CD4-positive, alpha-beta T cell treated with Interleukin-6 at 100 ng/mL for 8 hours (primary cell): Measurements from ENCODE around the gene POLR3GL.
A peak's percentile ranks its signal among the peaks of the same experiment; 100 is the strongest.

Source experiments
- DNase-seq: peaks from one replicate; pipeline ENCODE4 v3.0.0-alpha.2; 2020; ENCODE audit warnings: mixed read lengths, low spot score

Gene POLR3GL

DNA sequence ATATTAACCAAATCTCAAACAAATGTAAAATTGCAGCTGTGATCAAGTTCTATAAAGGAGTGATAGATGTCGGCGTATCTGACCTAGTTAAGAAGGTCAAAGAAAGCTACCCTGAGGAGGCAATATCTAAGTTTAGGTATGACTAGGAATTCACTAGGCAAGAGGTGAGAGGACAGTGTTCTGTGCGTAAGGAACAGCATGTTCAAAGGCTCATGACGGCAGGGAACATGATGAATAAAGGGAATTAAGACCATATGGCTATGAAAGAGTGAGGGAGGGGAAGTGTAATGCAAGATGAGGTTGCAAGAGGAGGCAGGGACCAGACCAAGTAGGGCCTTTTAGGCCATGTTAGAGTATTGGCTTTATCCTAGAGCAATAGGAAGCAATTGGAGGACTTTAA is 15.3 kb upstream of the POLR3GL start:
- DNase-seq = no peak

DNA sequence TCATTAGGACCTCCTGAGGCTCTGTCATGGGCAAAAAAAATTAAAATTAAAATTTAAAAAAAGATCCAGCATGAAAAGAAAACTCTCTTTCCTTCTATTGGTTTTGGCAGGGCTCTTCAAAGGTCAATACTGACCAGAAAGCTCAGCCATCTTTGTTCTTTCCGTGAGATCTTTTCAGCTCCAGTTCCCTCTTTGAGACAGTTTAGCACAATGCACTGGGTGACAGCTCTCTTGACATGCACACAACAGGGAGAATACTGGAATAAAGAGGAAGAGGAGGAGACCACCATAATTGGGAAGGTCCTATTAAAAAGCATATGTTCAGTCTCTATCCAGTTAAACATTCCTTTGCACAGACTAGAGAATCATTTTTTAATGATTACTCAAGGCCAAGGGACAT is 13.0 kb upstream of the POLR3GL start:
- DNase-seq = no peak

DNA sequence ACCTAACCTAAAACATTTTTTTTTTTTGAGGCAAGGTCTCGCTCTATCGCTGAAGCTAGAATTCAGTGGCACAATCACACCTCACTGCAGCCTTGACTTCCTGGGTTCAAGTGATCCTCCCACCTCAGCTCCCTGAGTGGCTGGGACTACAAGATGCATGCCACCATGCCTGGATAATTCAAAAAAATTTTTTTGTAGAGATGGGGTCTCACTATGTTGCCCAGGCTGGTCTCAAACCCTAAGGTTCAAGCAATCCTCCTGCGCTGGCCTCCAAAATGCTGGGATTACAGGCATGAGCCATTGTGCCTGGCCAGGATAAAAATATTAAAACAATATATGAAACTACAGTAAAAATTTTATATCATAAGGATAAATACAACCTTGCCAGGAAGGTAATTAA is 11.6 kb upstream of the POLR3GL start:
- DNase-seq = no peak

DNA sequence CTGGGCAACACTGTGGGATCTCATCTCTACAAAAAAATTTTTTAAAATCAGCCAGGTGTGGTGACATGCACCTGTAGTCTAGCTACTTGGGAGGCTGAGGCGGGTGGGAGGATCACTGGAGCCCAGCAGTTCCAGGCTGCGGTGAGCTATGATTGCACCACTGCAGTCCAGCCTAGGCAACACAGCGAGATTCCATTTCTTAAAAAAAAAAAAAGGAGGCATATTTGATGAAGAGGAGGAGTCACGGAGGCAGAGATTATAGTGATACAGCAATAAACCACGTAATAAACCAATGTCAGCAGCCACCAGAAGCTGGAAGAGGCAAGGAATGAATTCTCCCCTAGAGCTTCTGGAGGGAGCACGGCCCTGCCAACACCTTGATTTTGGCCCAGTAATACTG is 10.6 kb upstream of the POLR3GL start:
- DNase-seq = no peak

DNA sequence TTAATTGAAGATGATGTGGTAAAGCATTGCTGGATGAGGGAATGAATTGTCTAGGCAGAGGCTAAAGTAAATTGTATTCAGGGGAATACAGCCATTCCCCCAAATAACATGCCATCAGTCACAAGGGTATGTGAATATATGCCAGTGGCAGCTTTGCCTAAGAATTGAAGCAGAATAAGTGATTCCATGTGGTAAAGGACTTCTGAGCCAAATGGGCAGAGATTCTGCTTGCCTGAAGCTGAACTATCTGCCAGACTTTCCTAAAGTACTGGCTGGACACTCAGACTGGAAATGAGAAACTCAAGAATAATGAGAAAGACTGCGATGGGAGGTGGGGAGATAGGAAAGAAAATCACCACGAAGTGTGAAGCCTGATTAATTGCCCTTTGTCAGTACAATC is 9.1 kb upstream of the POLR3GL start:
- DNase-seq = no peak

DNA sequence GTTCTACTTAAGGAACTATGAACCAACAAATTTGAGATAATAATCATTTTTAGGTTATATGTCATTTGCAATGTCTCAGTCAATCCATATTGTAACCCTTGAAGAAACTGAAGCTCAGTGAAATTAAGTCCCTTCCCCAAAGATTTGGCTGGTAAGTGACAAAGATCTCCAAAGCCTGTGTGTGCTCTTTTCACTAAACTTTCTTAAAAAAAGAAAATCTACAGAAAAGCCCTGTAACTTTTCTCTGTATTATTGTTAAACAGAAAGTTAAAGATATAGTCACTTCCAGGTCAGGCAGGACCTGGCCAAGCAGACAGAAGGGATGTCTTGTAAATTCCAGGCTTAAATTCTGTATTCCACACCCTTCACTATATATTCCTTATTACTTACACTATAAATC is 8.1 kb upstream of the POLR3GL start:
- no peak for DNase-seq

DNA sequence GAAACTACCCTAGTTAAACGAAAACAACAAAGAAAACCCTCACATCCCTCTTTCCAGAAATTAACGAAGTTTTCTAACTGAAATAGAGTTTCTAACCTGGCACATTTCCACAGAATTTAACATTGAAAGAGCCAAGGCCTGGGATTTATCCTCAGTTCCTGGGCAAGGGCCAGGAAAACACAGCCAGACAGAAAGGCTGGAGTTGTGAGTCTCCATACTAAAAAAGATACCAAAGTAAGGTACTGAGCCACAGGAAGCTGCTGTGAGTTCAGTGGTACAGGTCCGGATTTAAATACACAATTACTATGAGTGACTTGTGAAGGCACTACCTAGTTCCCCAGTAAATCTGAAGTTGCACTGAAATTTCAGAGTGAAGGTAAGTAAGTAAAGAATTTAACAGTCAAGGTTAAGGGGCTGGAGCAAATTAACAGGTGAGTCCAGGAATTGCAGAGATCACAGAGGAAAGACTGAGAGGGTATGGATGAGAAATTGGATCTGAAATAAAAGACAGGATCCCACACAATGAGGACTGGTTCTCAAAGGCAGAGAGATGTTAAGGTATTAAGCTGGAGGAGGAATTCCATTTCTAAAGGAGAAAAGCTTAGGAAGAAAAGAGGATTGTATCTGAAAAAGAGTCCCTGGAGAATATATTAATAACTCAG is 7.6 kb upstream of the POLR3GL start:
- no peak for DNase-seq

DNA sequence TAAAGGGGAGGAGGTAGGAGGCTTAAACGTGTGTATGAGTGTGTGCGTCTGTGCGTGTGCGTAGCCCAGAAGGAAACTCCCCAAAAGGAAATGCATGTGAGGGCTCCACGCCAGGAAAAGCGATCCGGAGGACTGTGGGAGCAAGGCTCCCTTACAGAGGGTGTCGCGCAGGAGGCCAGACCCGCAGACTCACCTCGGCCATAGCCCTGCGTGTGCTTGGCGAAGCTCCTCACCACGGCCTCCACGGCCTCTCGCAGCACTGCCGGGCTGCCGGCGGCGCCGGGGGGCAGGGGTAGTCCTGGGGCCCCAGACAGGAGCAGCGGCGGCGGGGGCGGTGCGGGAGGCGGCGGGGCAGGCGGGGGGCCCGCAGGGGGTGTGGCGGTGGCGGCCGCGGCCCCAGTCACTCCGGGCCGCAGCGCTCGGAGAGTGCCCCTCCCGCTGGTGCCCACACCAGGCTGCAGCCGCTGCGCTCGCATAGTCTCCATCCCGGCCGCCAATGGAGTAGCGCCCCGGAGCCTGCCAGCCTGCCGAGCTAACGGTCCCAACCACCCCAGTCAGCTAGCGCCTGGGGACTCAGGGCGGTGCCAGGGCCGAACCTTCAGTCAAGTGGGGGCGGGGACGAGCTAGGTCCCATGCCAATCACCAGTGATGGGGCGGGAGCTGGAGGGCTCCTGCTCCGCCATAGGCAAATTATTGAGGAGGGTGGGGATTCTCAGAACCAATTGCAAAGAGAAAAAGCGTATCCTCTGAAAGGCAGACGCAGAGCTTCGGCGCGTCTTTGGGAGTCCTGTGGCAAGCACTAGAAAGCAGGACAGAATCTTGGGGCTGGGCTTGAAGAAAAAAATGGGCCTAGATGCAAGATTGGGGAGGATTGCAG is 6.8 kb upstream of the POLR3GL start, which contains the start of gene LIX1L:
TSS of gene LIX1L (minus strand) at position 575 of the 877 bp plus-strand sequence. CDS start at position 485, 90 bp downstream.
- peak; percentile 95 for DNase-seq

DNA sequence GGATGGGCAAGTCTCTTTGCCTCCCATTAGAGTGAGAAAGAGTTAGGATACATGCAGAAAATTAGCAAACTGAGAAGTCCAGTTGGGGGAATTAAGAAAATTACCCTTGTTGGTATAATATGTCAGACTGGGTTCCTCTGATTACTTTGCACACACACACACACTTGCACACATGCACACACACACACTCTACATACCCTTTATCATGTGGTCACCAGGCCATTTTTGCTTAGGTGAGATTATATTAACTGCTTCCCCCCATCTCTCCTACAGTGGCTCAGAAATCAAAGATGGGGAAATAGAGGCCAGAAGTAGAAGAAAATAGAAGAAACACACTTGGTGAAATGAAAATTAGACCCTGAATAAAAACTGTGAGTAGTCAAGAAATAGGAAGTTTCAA is 5.8 kb upstream of the POLR3GL start:
- no peak for DNase-seq

DNA sequence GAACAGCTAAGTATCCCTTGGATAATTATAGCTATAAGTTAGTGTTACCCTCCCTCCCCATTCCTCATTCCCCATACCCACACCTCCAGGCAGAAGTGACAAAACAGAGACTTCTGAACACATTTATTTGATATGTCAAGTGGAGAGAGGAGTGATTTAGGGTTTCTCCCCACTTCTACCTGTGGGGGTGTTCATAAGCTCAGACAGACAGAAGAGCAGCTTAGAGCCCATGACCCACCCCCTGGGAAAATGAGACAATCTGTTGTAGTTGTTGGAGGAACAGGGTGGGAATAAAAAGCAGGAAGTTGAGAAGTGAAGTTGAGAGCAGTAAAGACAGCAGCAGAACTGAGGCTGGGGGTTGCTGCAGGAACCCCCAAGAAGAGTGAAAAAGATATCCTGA is 5.2 kb upstream of the POLR3GL start:
- DNase-seq = no peak

DNA sequence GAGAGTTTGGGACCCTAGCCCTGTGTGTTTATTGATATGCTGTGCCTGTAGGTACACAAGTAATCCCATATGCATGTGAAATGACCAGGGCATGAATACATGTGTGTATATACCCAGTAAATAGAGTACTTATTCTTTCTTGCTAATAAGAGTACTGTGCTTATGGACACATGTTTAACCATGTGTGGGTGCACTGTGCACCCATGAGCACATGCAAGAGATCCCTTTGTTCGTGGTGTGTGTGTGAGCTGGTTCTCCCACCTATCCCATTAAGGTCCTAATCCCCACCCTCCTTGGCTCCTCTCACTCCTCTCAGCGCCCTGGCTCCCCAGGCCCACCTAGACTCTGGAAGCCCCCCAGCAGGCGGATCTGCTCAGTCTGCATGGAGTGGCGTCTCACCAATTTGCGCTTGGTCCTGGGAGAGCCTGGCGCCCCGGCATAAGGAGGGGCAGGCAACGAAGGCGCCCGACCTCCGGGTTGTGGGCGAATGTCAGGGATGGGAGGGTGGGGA is 4.5 kb upstream of the POLR3GL start:
- DNase-seq = no peak

DNA sequence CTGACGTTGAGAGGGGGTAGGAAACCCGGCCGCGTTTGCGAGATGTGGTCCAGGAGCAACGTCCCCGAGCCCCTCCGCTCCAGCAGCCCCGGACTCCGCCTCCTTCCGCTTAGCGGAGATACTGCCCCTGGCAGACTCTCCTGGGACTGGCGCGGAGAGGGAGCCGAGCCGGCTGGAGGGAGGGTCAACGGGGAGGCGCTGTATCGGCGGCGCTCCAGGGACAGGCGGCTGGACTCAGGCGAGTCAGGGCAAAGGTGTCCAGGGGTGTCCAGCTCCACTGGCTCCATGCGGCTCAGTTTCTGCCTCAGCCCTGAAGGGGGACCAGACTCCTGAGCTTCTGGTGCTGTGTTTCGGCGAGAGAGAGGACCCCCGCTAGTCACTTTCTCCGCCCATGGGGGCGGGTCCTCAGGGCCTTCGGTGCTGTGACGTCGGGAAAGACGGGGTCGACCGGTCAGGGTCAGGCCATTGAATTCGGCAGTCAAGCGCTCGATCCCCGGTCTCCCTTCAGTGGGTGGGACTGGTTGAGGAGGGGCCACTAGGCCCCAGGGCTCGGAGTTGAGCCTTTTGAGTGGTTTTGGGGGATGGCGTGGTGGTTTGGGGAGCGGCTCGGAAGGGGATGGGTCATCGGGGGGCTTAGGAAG is 3.9 kb upstream of the POLR3GL start:
- DNase-seq = peak; percentile 46

DNA sequence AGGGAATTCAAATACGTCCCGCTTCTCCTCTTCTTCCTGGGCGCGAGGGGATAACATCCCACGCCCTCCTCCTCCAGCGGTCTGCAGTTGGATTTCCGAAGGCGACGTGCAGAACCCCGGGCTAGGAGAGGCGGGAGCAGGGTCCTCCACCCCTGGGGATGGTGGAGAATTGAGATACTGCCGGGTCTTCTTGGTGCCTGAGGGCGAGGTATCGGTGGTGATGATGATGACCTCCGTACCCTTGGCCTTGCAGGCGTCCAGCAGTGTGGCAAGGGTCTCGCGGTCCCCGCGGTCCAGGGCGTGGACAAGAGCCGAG is 3.4 kb upstream of the POLR3GL start:
- no peak for DNase-seq

DNA sequence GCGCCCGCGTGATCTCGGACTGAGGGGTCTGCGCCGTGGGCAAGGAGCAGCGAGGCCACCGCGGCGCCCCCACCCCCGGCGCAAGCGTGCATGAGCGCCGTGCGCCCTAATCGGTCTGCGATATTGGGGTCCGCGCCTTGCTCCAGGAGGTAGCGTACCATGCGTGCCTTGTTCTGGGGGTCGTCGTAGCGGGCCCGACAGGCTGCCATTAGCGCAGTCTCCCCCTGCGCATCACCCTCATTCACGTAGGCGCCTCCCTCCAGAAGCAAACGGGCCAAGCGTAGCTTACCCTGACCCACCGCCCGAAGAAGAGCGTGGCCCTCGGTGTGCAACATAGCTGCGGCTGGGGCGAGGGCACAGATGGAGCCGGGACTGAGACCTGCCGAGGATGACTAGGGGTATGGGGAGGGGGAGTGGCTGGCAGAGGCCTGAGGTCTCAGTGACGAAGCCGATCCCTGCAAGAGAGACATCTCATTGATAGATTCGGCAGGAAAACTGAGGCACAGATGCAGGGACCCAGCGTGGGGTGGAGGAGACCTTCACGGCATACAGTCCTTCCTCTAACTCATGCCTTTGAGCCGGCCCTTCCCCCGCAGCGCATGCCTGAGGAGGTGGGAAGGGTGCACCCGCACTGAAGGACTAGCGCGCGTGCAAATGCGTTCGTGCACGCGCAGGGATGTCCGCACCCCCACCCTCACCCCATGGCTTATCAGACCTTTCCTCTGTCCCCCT is 2.9 kb upstream of the POLR3GL start:
- DNase-seq = peak; percentile 38

DNA sequence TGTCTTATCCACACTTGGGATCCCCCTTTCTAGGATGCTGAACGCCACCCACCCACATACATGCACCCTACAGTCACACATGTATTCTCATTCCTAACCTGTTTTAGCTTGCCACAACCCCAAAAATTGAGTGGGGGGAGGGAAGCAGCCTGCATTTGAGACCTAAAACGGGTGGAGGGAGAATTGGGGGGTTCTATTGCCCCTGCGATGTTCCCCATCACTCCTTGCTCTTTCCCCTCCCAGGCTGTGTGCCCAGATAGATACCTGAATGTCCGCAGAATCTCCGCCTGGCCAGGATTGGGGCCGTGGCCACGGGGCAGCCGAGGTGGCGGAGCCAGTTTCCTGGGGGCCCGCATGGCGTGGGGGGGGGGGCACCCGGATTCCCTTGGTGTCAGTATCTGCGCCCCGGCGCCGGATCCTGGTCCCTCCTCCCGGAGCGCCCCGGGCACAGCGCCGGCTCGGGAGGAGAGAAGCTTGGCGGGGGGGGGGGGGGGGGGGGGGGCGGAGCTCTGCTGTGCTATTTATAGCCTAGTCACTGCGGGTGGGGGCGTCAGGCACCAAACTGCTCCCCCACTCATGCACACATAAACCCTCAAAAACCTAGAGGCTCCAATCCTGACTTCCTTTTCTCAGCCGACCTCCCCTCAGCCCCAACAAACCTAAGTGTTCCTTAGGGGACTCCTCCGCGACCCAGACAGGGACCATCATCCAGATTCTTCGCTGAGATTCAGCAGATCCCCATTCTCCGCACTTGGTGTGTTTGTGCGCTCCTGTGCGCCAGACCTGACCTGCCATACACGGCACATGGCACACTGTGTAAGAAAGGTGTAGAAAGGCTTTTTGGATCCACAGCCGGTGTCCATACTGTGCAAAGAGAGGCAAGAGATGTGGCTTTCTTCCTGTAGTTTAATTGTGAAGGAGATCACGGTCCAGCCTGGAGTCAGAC is 2.1 kb upstream of the POLR3GL start:
- DNase-seq = peak; percentile 39

DNA sequence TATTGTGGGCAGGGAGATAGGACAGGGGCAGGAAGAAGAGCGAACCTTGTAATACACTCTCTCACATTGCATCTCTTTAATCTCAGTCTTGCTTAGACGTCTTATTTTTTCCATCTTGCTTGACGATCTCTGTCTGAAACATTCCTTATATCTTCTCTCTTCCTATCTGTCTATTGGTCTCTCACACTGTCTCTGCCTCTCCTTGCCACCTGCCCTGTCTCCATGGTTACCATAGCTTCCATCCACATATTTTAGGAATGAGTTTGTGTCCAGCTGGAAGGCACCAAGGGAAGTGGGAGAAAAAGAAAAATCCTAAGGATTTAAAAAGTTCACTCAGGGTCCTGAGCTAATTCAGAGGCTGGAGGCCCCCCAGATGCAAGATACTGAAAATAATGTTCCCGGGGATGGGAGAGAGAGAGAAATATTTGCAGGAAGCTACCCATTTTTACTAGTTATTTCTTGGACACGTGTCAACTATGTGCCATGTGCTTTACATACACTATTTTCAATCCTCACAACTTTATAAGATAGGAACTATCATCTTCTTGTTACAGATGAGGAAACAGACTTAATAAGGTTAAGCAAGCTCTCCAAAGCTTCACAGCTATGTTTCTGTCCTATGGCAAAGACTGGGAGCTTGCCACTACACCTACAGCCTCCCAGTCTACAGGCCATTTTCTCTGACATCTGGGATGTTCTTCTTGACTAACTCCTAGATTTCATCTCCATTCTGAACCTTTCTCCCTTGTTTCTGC is 1.0 kb upstream of the POLR3GL start:
- DNase-seq = no peak

DNA sequence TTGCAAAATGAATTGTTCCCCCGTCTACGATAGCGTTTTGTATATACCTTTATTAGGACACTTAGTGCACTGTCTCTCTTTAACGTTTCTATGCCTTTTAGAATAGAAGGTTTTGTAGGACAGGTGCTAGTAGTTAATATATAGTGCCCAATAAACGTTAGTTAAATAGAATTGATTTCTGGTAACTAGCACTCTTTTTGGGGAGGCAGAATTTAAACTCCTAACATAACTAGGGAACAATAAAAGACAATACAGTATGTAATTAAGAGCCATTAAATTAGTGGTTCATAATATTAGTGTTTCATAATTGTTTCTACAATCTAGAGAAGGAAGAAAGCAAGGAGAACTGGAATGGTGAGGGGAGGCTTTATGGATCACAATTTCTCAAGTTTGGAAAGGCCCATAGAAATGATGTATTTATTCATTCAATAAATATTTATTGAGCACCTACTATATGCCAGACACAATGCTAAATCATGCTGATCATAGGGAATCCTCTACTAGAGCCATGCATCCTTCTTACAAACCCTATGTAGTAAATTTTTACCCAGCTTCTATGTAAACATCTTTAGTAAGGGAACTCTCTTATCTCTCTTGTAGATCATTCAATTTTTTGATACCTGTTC is 742 bp downstream of the POLR3GL start:
- DNase-seq = no peak

DNA sequence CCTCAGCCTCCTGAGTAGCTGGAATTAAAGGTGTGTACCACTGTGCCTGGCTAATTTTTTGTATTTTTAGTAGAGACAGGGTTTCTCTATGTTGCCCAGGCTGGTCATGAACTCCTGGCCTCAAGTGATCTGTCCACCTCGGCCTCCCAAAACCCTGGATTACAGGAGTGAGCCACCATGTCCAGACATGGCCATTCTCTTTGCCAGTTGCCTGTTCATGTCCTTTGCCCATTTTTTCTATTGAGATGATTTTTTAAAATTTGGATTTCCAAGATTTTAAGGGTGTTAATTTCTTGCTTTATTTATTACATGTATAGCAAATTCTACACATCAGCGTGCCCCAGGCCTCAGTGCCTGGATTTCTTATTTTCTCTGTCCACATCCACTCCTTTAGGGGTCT is 2.8 kb downstream of the POLR3GL start:
- DNase-seq = no peak

DNA sequence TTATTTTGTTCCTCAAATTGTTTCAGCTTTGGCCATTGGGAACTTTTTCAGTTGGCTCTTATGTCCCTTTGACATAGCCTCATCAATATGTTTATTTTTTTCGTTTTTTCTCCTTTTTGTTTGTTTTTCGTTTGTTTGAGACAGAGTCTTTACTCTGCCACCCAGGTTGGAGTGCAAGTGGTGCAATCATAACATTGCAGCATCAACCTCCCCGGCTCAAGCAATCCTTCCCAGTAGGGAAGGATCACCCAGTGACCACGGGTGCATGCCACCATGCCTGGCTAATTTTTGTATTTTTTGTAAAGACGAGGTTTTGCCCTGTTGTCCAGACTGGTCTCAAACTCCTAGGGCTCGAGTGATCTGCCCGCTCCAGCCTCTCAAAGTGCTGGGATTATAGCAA is 8.1 kb downstream of the POLR3GL start:
- no peak for DNase-seq

DNA sequence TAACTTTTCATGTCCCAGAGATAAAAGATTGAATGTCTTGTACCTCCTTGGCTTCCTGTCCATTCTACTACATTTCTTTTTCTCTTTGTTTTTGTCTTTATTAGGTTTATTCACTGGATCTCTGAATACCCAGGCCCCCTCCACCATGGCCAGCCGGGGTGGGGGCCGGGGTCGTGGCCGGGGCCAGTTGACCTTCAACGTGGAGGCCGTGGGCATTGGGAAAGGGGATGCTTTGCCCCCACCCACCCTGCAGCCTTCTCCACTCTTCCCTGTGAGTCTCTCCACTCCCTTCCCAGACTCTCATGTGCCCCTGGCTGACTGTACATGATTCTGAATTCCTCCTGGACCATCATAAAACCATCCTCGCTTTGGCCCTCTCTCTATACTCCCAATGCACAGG is 10.2 kb downstream of the POLR3GL start:
- no peak for DNase-seq
